Measurements from ENCODE around the gene CHST3.

The CHST3 gene

GRCh38 chr10:72056113-72056512 is 91.9 kb downstream of the CHST3 start:
- DNase-seq (ENCODE audit: low read depth in 3 of 3) = no peak

DNA sequence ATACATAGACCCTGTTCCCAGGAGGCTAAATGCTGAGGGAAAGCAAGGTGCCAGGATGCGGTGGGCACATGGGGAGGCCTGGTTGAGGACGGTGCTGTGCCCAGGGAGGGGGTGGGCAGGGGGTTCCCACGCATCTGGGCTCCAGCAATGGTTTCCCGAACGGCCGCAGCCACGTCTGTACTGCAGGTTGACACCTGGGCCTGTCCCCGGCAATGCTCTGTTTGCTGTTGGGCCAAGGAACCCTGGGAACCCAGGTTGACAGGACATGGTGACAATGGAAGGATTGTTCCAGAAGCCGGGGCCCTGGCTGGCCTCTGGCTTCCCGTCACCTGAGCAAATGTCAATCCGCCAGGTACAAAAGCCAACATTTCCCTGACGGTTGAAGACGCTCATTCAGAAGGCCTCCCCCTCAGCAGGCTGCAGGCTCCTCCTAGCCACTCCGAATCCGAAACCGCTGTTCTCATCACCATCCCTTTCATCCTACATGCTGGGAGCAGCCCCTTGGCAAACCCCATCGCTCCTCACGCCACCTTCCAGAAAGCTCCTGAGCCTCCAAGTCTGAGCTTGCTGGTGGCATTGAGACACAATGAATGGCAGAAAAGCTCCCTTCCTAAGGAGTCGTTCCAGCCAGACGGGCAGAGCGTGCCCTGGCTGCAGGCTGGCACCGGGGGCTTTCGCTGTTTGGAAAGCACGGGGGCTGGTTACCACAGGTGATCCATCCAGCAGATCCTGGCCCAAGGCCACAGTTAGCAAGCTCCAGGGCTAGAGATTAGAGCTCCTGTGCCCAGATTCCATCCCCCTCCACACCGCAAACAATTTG is 92.9 kb downstream of the CHST3 start:
- DNase-seq (ENCODE audit: low read depth in 3 of 3) = no peak

- DNase-seq (ENCODE audit: low read depth in 3 of 3) = no peak
Measured at GRCh38 chr10:72058347-72058898, 94.2 kb downstream of the CHST3 start.

DNA sequence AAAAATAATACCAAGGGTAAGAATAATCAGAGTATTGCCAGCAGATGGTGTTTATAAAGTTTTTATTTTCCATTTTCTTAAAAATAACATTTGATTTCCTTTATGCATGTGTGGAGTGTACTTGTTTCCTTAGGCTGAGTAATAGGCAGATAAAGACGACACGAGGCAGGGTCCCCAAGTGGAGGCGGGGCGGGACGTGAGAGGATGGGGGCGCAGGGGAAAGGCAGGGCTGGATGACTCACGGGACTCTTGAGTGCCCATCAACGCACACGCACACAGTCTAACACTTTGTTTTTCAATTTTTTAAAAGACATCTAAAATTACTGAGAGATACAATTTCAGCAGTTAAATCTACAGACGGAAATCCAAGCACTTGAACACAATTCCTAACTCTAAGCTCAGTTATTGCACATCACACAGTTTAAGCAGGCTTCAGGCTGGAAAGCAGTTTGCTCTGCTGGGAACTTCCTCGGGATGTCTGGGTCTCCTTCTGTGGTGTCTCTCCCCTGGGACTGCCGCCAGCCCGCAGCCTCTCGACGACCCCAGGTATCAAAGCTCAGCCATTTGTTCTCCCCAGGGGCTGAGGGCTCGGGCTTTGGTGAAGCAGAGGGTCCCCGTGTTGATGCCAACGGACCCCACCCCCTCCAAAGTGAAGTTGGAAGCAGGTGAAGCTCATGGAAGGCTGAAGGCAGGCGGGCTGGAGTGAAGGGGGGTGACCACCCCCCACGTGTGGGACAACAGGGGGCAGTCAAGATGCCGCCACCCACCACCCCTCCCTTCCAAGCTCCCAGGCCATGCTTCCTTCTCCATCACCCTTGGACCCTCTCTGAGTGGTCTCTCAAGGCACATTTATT is 95.0 kb downstream of the CHST3 start:
- no peak for DNase-seq (ENCODE audit: low read depth in 3 of 3)

- no peak for DNase-seq (ENCODE audit: low read depth in 3 of 3)
Measured at GRCh38 chr10:72059843-72060822, 95.9 kb downstream of the CHST3 start.

- no peak for DNase-seq (ENCODE audit: low read depth in 3 of 3)
Measured at GRCh38 chr10:72061491-72061890, 97.3 kb downstream of the CHST3 start.

DNA sequence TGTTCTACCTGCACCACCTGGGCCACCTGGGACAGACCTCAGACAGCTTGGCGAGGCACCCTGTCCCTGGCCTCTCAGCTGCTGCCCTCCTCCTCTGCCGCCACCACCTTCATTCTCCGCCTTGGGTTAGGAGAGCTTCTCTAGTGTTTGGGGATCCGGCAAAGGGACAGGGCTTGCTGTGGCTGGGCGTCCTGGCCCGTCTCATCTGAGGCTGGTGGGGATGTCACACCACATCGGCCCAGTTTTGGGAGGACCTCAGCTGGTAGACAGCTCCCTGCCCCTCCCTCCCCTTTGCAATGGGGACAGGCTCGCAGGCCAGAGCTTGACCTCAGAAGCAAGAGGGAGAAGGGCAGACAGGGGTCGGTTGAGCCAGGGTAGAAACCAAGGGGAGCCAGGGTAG is 97.7 kb downstream of the CHST3 start:
- DNase-seq (ENCODE audit: low read depth in 3 of 3) = no peak

DNA sequence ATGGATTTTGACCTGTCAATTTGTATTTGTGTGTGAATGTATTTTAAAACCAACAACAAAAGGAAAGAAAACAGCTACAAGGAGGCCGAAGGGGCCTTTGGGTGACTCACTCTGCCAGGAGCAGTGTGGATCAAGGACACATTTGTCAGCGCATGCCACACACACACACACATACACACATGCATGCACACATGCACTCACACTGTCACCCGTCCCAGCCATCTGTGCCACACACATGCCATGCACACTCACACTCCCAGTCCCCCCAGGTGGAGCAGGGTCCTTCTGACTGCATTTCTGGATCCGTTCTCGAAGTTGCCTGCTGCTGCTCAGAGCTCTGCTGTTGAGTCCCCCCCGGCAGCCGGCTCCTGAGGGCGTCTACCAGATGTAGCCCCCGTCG is 98.2 kb downstream of the CHST3 start:
- DNase-seq (ENCODE audit: low read depth in 3 of 3) = no peak

Data from stimulated activated CD4-positive, alpha-beta T cell treated with anti-CD3 and anti-CD28 coated beads, TNF-alpha, amount 100 ng/mL, for 48 hours (primary cell).